Lower leg skin (tissue), 3 donors: ENCODE results near the gene COG4.

ENCODE experiments used
- POLR2A ChIP-seq, 2 donors: fragments of 450-650 bp; IDR thresholded peaks; one replicate each; pipeline ENCODE4 v1.6.1; 2016 to 2017; ENCODE audit warnings: antibody characterized with exemption in 2 of 2, mild to moderate bottlenecking in 1 of 2, moderate library complexity in 1 of 2
- TF ChIP-seq, protein P1 (sequence below), 3 donors: fragments of 450-650 bp; IDR thresholded peaks; one replicate each; pipeline ENCODE4 v1.5.1; 2016; ENCODE audit warnings: antibody characterized with exemption in 3 of 3, mild to moderate bottlenecking in 3 of 3, moderate library complexity in 2 of 3

DNA sequence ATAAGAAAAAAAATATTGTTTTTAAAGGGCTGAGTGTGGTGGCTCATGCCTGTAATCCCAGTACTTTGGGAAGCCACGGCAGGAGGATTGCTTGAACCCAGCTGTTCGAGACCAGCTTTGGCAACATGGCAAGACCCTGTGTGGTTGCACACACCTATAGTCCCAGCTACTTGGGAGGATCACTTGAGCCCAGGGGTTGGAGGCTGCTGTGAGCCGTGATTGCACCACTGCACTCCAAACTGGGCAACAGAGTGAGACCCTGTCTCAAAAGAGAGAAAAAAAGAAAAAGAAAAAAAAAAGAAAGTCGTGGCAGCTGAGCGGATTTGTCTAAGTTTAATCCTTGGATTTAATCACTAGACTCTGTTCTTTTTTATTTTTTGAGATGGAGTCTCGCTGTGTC lies 75.3 kb downstream of the COG4 start:
- TF ChIP-seq, protein P1, sequence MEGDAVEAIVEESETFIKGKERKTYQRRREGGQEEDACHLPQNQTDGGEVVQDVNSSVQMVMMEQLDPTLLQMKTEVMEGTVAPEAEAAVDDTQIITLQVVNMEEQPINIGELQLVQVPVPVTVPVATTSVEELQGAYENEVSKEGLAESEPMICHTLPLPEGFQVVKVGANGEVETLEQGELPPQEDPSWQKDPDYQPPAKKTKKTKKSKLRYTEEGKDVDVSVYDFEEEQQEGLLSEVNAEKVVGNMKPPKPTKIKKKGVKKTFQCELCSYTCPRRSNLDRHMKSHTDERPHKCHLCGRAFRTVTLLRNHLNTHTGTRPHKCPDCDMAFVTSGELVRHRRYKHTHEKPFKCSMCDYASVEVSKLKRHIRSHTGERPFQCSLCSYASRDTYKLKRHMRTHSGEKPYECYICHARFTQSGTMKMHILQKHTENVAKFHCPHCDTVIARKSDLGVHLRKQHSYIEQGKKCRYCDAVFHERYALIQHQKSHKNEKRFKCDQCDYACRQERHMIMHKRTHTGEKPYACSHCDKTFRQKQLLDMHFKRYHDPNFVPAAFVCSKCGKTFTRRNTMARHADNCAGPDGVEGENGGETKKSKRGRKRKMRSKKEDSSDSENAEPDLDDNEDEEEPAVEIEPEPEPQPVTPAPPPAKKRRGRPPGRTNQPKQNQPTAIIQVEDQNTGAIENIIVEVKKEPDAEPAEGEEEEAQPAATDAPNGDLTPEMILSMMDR (IDR thresholded peaks at IDR 0.05) = no peak
- TF ChIP-seq POLR2A (IDR thresholded peaks at IDR 0.05) = no peak
